Lung (tissue), 12 donors: Measurements from ENCODE around the gene NAA30. TPM values are rescaled to one million over a fixed set of nuclear protein-coding genes. Genes with fewer than 3 reads are reported as not detected.

Source experiments
- ATAC-seq: fragments of 200-7000 bp; cut with Tn5 transposase; one replicate; pipeline ENCODE4 v1.9.1; 2020; ENCODE audit warnings: moderate number of reproducible peaks; ENCODE audit not compliant: insufficient read depth, low FRiP score
- DNase-seq, 3 donors: peaks; one replicate each; pipeline ENCODE4 v3.0.0-alpha.2; 2013 to 2017
- H3K27ac ChIP-seq, 2 donors: one replicate each; pipeline ENCODE4 v1.5.1; 2013; ENCODE audit warnings: mild to moderate bottlenecking in 2 of 2, moderate library complexity in 2 of 2, control low read depth in 1 of 2, inconsistent platforms in 1 of 2, low read depth in 1 of 2, low read length in 1 of 2
- H3K27me3 ChIP-seq, 3 donors: one replicate each; pipeline ENCODE4 v1.5.1; 2013; ENCODE audit warnings: low read length in 2 of 3; ENCODE audit not compliant: control insufficient read depth in 3 of 3, insufficient read depth in 3 of 3
- H3K36me3 ChIP-seq, 4 donors: one replicate each; pipeline ENCODE4 v1.5.1; 2013; ENCODE audit warnings: low read length in 4 of 4, mild to moderate bottlenecking in 1 of 4, moderate library complexity in 1 of 4; ENCODE audit not compliant: control insufficient read depth in 4 of 4, insufficient read depth in 4 of 4
- H3K4me1 ChIP-seq, 5 donors: one replicate each; pipeline ENCODE4 v1.5.1; 2013; ENCODE audit warnings: low read length in 5 of 5, mild to moderate bottlenecking in 2 of 5, moderate library complexity in 1 of 5; ENCODE audit not compliant: control insufficient read depth in 5 of 5, insufficient read depth in 5 of 5
- H3K4me3 ChIP-seq: one replicate; pipeline ENCODE4 v1.5.1; 2013; ENCODE audit warnings: mild to moderate bottlenecking, control low read depth, moderate library complexity
- H3K9ac ChIP-seq, 2 donors: one replicate each; pipeline ENCODE4 v1.5.1; 2013; ENCODE audit warnings: low read length in 2 of 2, control low read depth in 1 of 2; ENCODE audit not compliant: insufficient read depth in 1 of 2
- H3K9me3 ChIP-seq, 4 donors: one replicate each; pipeline ENCODE4 v1.5.1; 2013; ENCODE audit warnings: low read length in 3 of 4, mild to moderate bottlenecking in 1 of 4, moderate library complexity in 1 of 4; ENCODE audit not compliant: control insufficient read depth in 4 of 4, insufficient read depth in 3 of 4
- WGBS, 2 donors: extraction: QIAGEN DNeasy Blood & Tissue Kit; methylation state at CpG; one replicate each; pipeline ENCODE4 v1.1.7; 2013; 5-methylcytosine and 5-hydroxymethylcytosine counted together
- polyA plus RNA-seq, 2 donors: library from polyadenylated mRNA; stranded (reverse); fragments of 200-250 nt; gene quantifications; one replicate each; pipeline ENCODE4 v1.2.1, GENCODE V29; 2013
- total RNA-seq, 2 donors: library from RNA; depleted of rRNA in 1 of 2; stranded (reverse); fragments of >200 nt in 1 of 2; gene quantifications; one replicate each; pipeline ENCODE4 v1.2.1, GENCODE V29; 2014 to 2021
- TF ChIP-seq, protein P1 (sequence below): IDR thresholded peaks from 2 replicates; pipeline ENCODE4 v1.5.1; 2012; ENCODE audit warnings: mild to moderate bottlenecking; ENCODE audit errors: control extremely low read depth, extremely low read depth
- donor health status: control.
- donor health status: control.
- donor health status: Bipolar disorder and iron deficiency.
- donor health status: healthy.
- donor health status: DM: yes; HTN: yes; CAD: no.

The NAA30 gene
- total and polyA plus RNA-seq, 4 donors: 2.8 to 22.2 (median 7.6) TPM

DNA sequence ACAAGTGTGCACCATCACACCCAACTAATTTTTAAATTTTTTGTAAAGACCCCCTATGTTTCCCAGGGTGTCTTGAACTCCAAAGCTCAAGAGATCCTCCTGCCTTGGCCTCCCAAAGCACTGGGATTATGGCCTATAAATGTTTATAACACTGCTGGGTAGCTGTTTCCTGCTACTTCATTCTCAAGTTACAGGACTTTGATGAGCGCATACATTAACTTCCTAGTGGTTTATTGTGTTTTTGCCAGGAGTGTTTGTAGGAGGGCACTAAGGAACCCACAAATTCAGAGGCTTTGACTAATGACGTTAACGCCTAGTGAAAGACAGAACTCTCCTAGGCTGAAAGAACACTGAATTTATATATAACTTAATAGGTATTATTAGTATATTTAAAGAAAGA is 15.2 kb upstream of the NAA30 start:
- ATAC-seq: no peak
- no peak overlapping the region for H3K4me3 ChIP-seq
- H3K9me3 ChIP-seq: no peaks in the 10 kb centered on the region
- DNase-seq: no peak
- H3K4me1 ChIP-seq: no peaks in the 10 kb centered on the region
- WGBS, 2 donors: 77 to 87% methylated on average over 3 of the region's 3 CpGs
- peaks cover 0 to 8% (median 0%) of the 10 kb centered on the region in 3 donors for H3K27me3 ChIP-seq
- H3K27ac ChIP-seq: no peak overlapping the region
- H3K9ac ChIP-seq: no peak overlapping the region
- TF ChIP-seq, protein P1, sequence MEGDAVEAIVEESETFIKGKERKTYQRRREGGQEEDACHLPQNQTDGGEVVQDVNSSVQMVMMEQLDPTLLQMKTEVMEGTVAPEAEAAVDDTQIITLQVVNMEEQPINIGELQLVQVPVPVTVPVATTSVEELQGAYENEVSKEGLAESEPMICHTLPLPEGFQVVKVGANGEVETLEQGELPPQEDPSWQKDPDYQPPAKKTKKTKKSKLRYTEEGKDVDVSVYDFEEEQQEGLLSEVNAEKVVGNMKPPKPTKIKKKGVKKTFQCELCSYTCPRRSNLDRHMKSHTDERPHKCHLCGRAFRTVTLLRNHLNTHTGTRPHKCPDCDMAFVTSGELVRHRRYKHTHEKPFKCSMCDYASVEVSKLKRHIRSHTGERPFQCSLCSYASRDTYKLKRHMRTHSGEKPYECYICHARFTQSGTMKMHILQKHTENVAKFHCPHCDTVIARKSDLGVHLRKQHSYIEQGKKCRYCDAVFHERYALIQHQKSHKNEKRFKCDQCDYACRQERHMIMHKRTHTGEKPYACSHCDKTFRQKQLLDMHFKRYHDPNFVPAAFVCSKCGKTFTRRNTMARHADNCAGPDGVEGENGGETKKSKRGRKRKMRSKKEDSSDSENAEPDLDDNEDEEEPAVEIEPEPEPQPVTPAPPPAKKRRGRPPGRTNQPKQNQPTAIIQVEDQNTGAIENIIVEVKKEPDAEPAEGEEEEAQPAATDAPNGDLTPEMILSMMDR: no peak
- H3K36me3 ChIP-seq: no peaks in the 10 kb centered on the region

- Histone ChIP-seq H3K27me3 (peaks cover 0 to 19% (median 0%) of the 10 kb centered on the region in 3 donors), H3K36me3 (no peaks in the 10 kb centered on the region), H3K4me1 (no peaks in the 10 kb centered on the region), H3K9me3 (no peaks in the 10 kb centered on the region), H3K27ac (no peak overlapping the region), H3K4me3 (no peak overlapping the region), H3K9ac (no peak overlapping the region)
- ATAC-seq (no peak), DNase-seq (no peak)
- TF ChIP-seq, protein P1: no peak
Measured at GRCh38 chr14:57378661-57379060, 11.7 kb upstream of the NAA30 start.

DNA sequence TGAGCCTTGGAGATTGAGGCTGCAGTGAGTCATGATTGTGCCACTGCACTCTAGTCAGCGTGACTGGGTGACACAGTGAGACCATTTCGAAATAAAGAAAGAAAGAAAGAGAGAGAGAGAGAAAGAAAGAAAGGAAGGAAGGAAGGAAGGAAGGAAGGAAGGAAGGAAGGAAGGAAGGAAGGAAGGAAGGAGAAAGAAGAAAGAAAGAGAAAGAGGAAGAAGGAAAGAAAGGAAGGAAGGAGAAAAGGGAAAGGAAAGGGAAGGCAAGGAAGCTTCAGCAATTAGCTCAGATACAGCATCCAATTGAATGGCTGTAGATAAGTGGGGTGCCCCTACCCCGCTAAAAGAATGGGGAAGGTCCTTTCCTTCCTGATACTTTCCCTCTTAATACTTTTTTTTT is 9.5 kb upstream of the NAA30 start:
- Histone ChIP-seq H3K27me3 (peaks cover 0 to 26% (median 4%) of the 10 kb centered on the region in 3 donors), H3K36me3 (no peaks in the 10 kb centered on the region), H3K27ac (no peak overlapping the region), H3K9ac (no peak overlapping the region), H3K9me3 (no peaks in the 10 kb centered on the region), H3K4me3 (no peak overlapping the region), H3K4me1 (no peaks in the 10 kb centered on the region)
- ATAC-seq (no peak), DNase-seq (no peak)
- TF ChIP-seq, protein P1: no peak
- WGBS, 2 donors: 78 to 81% methylated on average over 3 of the region's 3 CpGs

- no peaks in the 10 kb centered on the region for H3K4me1 ChIP-seq
- TF ChIP-seq, protein P1: no peak
- DNase-seq: no peak
- no peaks in the 10 kb centered on the region for H3K9me3 ChIP-seq
- H3K27me3 ChIP-seq: peaks cover 0 to 33% (median 9%) of the 10 kb centered on the region in 3 donors
- H3K27ac ChIP-seq: no peak overlapping the region
- H3K4me3 ChIP-seq: no peak overlapping the region
- ATAC-seq: no peak
- 63 to 69% methylated on average over 2 of the region's 2 CpGs for WGBS, 2 donors
- no peak overlapping the region for H3K9ac ChIP-seq
- H3K36me3 ChIP-seq: no peaks in the 10 kb centered on the region
Measured at GRCh38 chr14:57382283-57382682, 8.1 kb upstream of the NAA30 start.
